ENCODE data around the gene PCLO. TPM values are rescaled to one million over a fixed set of nuclear protein-coding genes. Genes with fewer than 3 reads are reported as not detected.
A peak's percentile ranks its signal among the peaks of the same experiment; 100 is the strongest.

PCLO gene
- total RNA-seq, 1 experiment from 2014 or later, result 0.38 TPM

DNA sequence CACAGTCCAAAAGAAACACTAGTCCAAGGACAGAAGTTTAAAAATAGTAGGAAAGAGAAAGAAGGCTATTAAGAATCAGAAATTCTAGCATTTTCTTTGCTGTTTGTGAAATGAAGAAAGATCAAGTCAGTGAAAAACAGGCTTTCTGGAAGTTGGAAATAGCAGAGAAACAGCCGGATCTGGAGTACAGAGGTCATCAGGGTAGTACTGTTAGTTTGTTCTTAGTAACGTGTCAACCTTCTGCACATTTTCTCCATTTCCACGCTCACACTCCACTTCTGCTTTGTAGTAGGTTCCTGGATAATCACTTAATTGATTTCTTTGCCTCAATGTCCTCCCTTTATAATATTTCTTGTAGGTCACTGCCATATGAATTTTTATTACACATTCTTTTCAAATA lies 322.6 kb downstream of the PCLO start:
- DNase-seq (ENCODE audit: low spot score), result no peak

GRCh38 chr7:82839555-82839954 lies 323.1 kb downstream of the PCLO start:
- DNase-seq (ENCODE audit: low spot score), result no peak

DNA sequence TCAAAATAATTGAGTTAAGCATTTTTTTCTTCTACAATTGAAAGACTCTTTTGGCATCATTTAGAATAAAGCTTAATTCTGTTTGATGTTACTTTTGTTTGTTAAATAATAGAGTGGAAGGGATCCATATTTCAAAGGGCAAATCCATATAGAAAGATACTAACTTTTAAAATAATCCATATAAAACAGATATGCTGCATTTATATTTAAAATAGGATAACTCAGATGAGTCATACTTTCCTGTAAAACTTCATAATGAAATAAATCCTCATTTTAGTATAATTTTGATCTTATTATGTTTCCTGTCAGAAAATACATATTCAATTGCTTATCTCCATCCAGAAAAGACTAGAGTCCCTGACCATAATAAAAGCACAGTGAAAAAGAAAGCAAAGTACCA lies 323.6 kb downstream of the PCLO start:
- DNase-seq (ENCODE audit: low spot score), result no peak

- DNase-seq (ENCODE audit: low spot score), result no peak
Observed at GRCh38 chr7:82838314-82838713, 324.4 kb downstream of the PCLO start.

DNA sequence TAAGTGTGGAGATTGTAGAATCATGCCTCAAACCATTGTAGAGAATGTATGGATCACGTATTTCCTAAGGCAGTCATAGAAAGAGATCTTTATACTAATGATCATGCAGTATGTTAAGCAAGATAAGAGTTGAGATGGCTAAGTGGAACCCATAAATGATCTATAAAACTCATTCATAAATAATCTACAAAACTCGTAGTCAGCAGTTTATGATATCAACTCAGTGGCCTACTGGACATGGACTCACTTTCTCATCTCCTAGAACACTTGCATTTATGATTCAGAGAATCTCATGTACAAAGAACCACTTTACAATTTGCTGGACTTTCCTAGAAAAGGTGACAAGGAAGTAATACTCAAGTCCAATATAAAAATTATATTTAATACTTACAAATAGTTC lies 339.6 kb downstream of the PCLO start:
- no peak for DNase-seq (ENCODE audit: low spot score)

DNA sequence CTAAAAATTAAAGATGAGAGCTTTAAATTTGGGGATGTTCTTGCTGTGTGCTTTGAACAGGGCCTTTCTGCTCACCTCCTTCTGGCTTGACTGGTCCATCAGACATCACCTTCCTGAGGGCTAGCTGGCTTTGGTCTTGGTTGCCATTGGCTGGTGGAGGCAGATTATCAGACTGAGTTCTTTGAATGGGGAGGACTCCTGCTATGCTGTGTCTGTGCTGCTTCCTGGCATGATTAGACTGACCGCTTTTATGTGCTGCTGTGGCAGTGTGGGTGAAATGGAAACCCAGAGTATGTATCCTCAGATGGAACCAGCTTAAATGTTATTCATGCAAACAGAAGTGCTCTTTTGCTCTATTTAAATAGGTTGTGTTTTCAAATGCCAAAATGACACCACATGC lies 341.6 kb downstream of the PCLO start:
- no peak for DNase-seq (ENCODE audit: low spot score)

DNA sequence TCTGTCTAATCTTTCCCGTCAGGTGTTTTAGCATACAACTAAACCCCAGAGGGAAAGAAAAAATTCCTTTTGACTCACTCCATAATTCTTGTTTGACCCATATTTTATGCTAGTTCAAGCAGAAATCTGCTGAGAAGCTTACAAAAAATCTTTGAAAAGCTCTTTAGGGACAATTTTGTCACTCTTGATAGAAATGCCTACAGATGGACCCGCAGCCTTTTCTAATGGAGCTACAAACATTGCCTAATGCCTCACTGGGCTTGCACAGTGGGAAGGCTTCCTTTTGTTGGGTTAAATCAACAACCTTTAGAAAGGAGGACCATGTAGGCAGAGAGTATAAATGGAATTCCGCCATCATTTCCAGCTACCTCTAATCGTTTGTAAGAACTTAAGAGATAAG lies 344.5 kb downstream of the PCLO start:
- no peak for DNase-seq (ENCODE audit: low spot score)

DNA sequence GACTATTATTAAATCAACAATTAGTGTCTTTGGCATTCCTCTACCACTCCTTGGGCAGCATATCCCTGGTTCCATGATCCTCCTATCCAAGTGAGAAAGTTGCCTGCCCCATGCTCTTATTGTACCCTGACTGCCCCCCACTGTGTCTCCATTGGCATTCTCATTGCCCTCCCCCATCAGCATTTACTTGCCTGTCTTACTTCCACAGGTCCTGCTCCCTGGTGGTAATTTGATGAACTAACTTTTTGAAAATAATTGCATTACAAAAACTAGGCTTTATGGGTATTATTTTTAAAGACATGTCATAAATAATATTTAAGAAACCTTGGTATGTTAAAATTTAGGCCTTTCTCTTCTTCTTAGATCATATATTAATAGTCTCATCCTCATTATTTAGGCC lies 346.4 kb downstream of the PCLO start:
- no peak for DNase-seq (ENCODE audit: low spot score)

DNA sequence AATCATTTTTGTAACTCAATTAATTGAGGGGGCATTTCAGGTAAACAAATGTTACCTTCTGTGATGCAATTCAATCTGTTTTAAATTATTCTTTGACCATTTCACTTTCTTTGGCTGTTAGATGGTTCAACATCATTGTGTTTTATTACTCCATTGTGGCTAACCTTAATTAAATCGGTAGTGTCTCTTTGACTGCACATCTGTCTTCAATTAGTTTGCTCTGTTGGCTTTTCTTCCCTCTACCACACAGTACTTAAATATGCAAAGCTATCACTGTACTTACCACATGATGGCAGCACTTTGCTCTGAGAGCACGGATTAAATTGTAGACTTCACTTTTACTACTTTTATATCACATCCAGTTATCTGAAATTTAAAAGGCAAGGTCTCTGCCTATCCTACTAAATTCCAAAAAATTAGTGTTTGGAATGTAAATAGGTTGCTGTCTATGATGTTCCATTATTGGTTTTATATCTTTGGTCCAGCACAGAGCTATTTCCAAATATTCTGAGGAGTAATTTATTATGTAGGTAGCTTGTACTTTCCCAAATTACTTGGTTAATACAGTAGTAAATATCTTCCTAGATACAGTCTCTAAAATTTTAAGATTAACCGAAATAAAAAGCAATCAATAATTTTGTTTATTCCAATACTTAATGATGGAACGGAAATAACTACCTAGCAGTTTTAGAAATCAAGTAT lies 352.0 kb downstream of the PCLO start:
- peak; percentile 52 for DNase-seq (ENCODE audit: low spot score)

GRCh38 chr7:82808633-82809032 lies 354.1 kb downstream of the PCLO start:
- DNase-seq (ENCODE audit: low spot score), result no peak

- DNase-seq (ENCODE audit: low spot score), result peak; percentile 11
Observed at GRCh38 chr7:82805527-82805960, 357.1 kb downstream of the PCLO start.

DNA sequence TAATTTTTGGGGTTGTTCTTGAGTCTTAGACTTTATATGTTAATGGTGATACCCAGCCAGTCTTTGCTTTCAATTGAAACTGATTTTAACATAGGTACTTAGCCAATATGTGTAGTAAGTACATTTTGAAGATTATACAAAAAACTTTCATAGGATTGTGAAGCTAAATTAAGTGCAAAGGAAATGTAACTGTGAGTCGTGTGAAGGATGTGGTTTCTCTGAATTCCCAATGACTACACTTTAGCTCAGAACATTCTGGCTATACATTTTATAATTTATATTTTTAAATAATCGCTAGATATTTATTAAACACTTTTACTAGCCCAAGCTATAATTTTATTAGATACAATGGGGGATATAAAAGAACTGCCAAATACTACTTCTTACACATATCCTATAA lies 359.3 kb downstream of the PCLO start:
- no peak for DNase-seq (ENCODE audit: low spot score)

DNA sequence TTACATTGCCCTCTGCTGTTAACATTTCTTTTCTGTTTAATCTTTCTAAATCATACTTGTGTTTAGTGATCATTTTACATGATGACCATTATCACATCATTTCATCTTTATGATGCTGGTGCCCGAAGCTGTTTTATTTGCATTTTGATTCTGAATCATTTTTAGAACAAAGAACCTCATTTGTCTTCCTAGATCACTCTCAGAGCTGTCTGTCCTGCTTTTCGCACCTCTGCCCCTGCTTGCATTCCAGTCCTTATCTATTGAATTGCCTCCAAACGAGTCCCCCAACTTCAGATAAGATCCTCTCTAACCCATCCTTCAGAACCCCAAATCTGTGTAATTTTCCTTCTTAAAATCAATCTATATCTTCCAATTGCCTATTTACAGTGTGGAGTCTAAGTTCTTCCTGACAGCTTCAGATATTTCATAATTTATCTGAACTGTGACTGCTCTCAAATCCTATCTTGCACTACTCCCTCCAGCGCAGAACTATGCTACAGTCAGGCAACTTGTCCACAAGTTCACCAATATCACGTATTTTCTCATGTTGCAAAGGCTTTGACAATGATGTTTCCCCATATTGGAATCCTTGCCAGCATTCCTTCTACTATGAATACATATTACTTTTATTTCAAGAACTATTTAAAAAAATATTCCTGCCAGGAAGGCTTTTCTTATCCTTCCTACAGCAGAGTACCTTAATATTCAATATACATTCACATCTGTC lies 372.6 kb downstream of the PCLO start:
- DNase-seq (ENCODE audit: low spot score), result peak; percentile 25

DNA sequence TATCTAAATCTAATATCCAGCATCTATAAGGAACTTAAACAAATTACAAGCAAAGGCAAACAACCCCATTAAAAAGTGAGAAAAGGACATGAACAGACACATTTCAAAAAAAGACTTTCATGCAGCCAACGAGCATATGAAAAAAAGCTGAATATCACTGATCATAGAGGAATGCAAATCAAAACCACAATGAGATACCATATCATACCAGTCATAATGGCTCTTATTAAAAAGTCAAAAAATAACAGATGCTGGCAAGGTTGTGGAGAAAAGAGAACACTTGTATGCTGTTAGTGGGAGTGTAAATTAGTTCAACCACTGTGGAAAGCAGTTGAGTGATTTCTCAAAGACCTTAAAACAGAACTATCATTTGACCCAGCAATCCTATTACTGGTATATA lies 384.7 kb downstream of the PCLO start:
- no peak for DNase-seq (ENCODE audit: low spot score)

GRCh38 chr7:82762880-82763279 lies 399.8 kb downstream of the PCLO start:
- DNase-seq (ENCODE audit: low spot score), result no peak

- no peak for DNase-seq (ENCODE audit: low spot score)
Observed at GRCh38 chr7:82760831-82761230, 401.9 kb downstream of the PCLO start.

DNA sequence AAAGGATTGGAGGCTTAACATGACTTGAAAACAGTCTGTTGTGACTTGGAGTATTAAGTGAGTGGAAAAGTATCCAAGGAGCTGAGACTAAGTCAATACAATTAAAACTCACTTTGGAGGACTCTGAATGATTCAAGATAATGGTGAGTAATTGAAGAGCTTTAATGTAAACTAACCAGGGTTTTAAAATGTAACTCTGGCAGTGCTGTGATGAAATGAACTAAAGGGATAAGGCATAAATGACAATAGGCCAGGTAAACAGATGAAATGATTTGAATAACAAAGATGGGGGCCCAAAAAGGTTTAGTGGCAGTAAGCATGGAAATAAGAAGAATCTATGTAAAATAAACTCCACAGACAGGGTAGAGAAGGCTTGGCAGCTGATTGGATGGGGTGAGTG lies 402.6 kb downstream of the PCLO start:
- no peak for DNase-seq (ENCODE audit: low spot score)

DNA sequence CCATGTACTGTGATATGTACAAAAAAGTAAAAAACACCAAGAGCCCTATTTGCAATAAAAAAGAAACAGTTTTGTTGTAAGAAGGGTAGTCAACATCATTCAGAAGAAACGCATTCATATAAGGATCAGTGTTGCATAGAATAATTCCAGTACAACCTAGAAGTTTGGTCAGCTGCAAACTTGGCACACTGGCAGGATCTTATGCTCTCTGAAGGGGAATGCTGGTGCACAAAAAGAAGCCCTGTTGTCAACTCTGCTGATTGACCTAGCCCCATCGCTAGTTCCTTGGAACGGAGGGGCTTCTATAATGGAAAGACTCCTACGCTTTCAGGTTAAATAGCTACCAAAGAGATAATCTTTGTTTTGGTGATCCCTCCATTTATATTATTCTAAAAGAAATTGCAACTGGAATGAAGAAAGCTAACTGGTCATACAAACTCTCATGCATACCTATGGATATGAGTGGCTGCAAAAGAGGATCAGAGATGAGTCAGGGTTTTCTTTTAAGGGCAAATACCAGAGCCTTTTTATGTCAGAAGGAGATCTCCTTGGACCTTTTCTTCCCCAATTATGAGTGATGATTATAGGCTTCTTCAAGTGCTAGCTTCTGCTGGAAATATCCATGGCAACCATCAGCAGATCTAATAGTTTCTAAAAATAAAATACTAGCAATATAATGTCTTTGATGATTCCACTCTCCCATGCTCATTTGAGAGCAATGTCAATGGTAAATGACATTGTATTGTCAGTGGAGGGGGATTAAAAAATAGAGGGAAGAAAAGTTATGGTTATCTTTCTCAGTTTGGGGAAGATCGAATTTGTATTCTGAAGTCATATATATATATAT lies 406.8 kb downstream of the PCLO start:
- DNase-seq (ENCODE audit: low spot score), result no peak

GRCh38 chr7:82750007-82750406 lies 412.7 kb downstream of the PCLO start:
- DNase-seq (ENCODE audit: low spot score), result no peak

DNA sequence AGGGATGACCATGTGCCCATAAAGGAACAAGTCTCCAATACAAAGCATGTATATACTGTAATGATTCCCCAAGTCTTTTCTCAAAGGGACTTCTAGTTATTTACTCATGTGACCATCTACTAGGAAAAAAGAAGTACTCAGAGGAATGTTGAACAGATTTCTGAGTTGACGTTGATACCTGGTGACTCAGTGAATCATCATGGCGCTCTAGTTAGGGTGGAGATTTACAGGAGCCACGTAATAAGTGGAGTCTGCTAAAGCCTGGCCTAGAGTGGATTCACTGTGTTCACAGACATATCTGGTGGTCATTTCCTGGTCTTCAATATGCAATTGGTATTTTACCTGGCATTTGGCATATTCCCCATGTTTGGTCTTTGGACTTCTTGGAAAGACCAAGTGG lies 416.9 kb downstream of the PCLO start:
- no peak for DNase-seq (ENCODE audit: low spot score)

GRCh38 chr7:82745117-82745516 lies 417.6 kb downstream of the PCLO start:
- DNase-seq (ENCODE audit: low spot score), result no peak

- DNase-seq (ENCODE audit: low spot score), result no peak
Observed at GRCh38 chr7:82742163-82742562, 420.5 kb downstream of the PCLO start.

Data from HT-29 (cell line).